Left colon (tissue), 2 donors: ENCODE results near the gene MAP9. TPM values are rescaled to one million over a fixed set of nuclear protein-coding genes. Genes with fewer than 3 reads are reported as not detected.

Source experiments
- total RNA-seq, 2 donors: library from RNA; stranded (reverse); fragmentation: NEBNext Ultra II Directional; extraction: Animal tissue kit (Norgen Biotek cat#: 25700); gene quantifications; one replicate each; pipeline ENCODE4 v1.2.1, GENCODE V29; 2021
- donor health status: DM: no; HTN: no; CAD: no.
- donor health status: DM: yes; HTN: yes; CAD: no.

MAP9 gene
- total RNA-seq, 2 donors from 2014 or later: 1.0 to 3.7 TPM

Other genes with a start within 250 kb of the MAP9 start
- 1 to 10 TPM; 1.2 to 1.6 TPM for gene NPY2R, start 168.3 kb downstream of the MAP9 start, total RNA-seq